Lung (tissue), 12 donors: ENCODE results near the gene SLC25A26. TPM values are rescaled to one million over a fixed set of nuclear protein-coding genes. Genes with fewer than 3 reads are reported as not detected.

Experiments
- ATAC-seq: fragments of 200-7000 bp; cut with Tn5 transposase; one replicate; pipeline ENCODE4 v1.9.1; 2020; ENCODE audit warnings: moderate number of reproducible peaks; ENCODE audit not compliant: insufficient read depth, low FRiP score
- DNase-seq, 3 donors: peaks; one replicate each; pipeline ENCODE4 v3.0.0-alpha.2; 2013 to 2017
- H3K27ac ChIP-seq, 2 donors: one replicate each; pipeline ENCODE4 v1.5.1; 2013; ENCODE audit warnings: mild to moderate bottlenecking in 2 of 2, moderate library complexity in 2 of 2, control low read depth in 1 of 2, inconsistent platforms in 1 of 2, low read depth in 1 of 2, low read length in 1 of 2
- H3K27me3 ChIP-seq, 3 donors: one replicate each; pipeline ENCODE4 v1.5.1; 2013; ENCODE audit warnings: low read length in 2 of 3; ENCODE audit not compliant: control insufficient read depth in 3 of 3, insufficient read depth in 3 of 3
- H3K36me3 ChIP-seq, 4 donors: one replicate each; pipeline ENCODE4 v1.5.1; 2013; ENCODE audit warnings: low read length in 4 of 4, mild to moderate bottlenecking in 1 of 4, moderate library complexity in 1 of 4; ENCODE audit not compliant: control insufficient read depth in 4 of 4, insufficient read depth in 4 of 4
- H3K4me1 ChIP-seq, 5 donors: one replicate each; pipeline ENCODE4 v1.5.1; 2013; ENCODE audit warnings: low read length in 5 of 5, mild to moderate bottlenecking in 2 of 5, moderate library complexity in 1 of 5; ENCODE audit not compliant: control insufficient read depth in 5 of 5, insufficient read depth in 5 of 5
- H3K4me3 ChIP-seq: one replicate; pipeline ENCODE4 v1.5.1; 2013; ENCODE audit warnings: mild to moderate bottlenecking, control low read depth, moderate library complexity
- H3K9ac ChIP-seq, 2 donors: one replicate each; pipeline ENCODE4 v1.5.1; 2013; ENCODE audit warnings: low read length in 2 of 2, control low read depth in 1 of 2; ENCODE audit not compliant: insufficient read depth in 1 of 2
- H3K9me3 ChIP-seq, 4 donors: one replicate each; pipeline ENCODE4 v1.5.1; 2013; ENCODE audit warnings: low read length in 3 of 4, mild to moderate bottlenecking in 1 of 4, moderate library complexity in 1 of 4; ENCODE audit not compliant: control insufficient read depth in 4 of 4, insufficient read depth in 3 of 4
- CTCF ChIP-seq: IDR thresholded peaks from 2 replicates; pipeline ENCODE4 v1.5.1; 2012; ENCODE audit warnings: mild to moderate bottlenecking; ENCODE audit errors: control extremely low read depth, extremely low read depth
- WGBS, 2 donors: extraction: QIAGEN DNeasy Blood & Tissue Kit; methylation state at CpG; one replicate each; pipeline ENCODE4 v1.1.7; 2013; 5-methylcytosine and 5-hydroxymethylcytosine counted together
- polyA plus RNA-seq, 2 donors: library from polyadenylated mRNA; stranded (reverse); fragments of 200-250 nt; gene quantifications; one replicate each; pipeline ENCODE4 v1.2.1, GENCODE V29; 2013
- total RNA-seq, 2 donors: library from RNA; depleted of rRNA in 1 of 2; stranded (reverse); fragments of >200 nt in 1 of 2; gene quantifications; one replicate each; pipeline ENCODE4 v1.2.1, GENCODE V29; 2014 to 2021
- donor health status: control.
- donor health status: control.
- donor health status: Bipolar disorder and iron deficiency.
- donor health status: healthy.
- donor health status: DM: yes; HTN: yes; CAD: no.

SLC25A26 gene
- total and polyA plus RNA-seq, 4 donors = 10.4 to 18.0 (median 14.9) TPM

- no peak overlapping the region for H3K9ac ChIP-seq
- no peak overlapping the region for H3K4me3 ChIP-seq
- TF ChIP-seq CTCF = no peak
- no peaks in the 10 kb centered on the region for H3K27me3 ChIP-seq
- ATAC-seq = no peak
- H3K9me3 ChIP-seq = no peaks in the 10 kb centered on the region
- 96% methylated on average over 18 of the region's 18 CpGs for WGBS, 2 donors
- no peak overlapping the region for H3K27ac ChIP-seq
- H3K36me3 ChIP-seq = peaks cover 33 to 63% (median 58%) of the 10 kb centered on the region in 4 donors
- H3K4me1 ChIP-seq = no peaks in the 10 kb centered on the region
- no peak for DNase-seq
Observed at GRCh38 chr3:66383023-66383422, 162.2 kb downstream of the SLC25A26 start.

GRCh38 chr3:66383998-66384745 is 163.4 kb downstream of the SLC25A26 start:
- Histone ChIP-seq H3K4me1 (no peaks in the 10 kb centered on the region), H3K9me3 (no peaks in the 10 kb centered on the region), H3K36me3 (peaks cover 31 to 62% (median 56%) of the 10 kb centered on the region in 4 donors), H3K27me3 (no peaks in the 10 kb centered on the region), H3K4me3 (no peak overlapping the region), H3K9ac (no peak overlapping the region), H3K27ac (no peak overlapping the region)
- WGBS, 2 donors = 96% methylated on average over 20 of the region's 20 CpGs
- no peak for TF ChIP-seq CTCF
- DNase-seq = no peak
- ATAC-seq = no peak

DNA sequence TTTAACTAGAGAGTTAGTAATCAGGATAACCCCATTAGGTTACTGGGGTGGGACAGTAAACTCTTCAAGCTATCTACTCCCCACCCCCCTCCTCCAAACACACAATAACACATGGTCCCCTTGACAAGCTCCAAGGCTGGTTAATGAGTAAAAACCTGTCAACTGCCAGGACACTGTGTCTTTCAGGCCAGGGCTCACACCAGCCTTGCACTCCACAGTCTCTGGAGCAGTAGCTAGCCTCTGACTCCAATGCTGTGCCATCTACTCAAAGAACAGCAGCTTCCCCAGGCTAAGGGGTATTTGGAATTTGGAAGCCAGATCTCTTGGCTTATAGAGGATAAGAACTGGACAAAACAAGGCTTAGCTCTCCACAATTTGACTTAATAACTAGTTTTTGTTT is 164.3 kb downstream of the SLC25A26 start:
- H3K27me3 ChIP-seq = no peaks in the 10 kb centered on the region
- H3K9ac ChIP-seq = no peak overlapping the region
- ATAC-seq (no peak), DNase-seq (no peak)
- no peaks in the 10 kb centered on the region for H3K4me1 ChIP-seq
- H3K4me3 ChIP-seq = no peak overlapping the region
- TF ChIP-seq CTCF = no peak
- H3K9me3 ChIP-seq = no peaks in the 10 kb centered on the region
- no peak overlapping the region for H3K27ac ChIP-seq
- peaks cover 26 to 55% (median 50%) of the 10 kb centered on the region in 4 donors for H3K36me3 ChIP-seq
